Measurements from ENCODE around the gene HNRNPLL. TPM values are rescaled to one million over a fixed set of nuclear protein-coding genes. Genes with fewer than 3 reads are reported as not detected.

Gene HNRNPLL
- total RNA-seq, 1 donor from 2014 or later, result 122 TPM

GRCh38 chr2:38535744-38536506 lies 66.8 kb downstream of the HNRNPLL start:
- no peaks in the 10 kb centered on the region for H3K36me3 Mint-ChIP-seq (ENCODE audit: insufficient read depth)
- peak; percentile 98 for TF ChIP-seq CTCF (IDR thresholded peaks at IDR 0.05; ENCODE audit: unreplicated experiment)
- no peaks in the 10 kb centered on the region for H3K9me3 Mint-ChIP-seq (ENCODE audit: low read depth)
- peaks cover 38% of the 10 kb centered on the region for H3K27me3 Mint-ChIP-seq
- H3K4me1 Mint-ChIP-seq (ENCODE audit: low read depth), result no peaks in the 10 kb centered on the region
- H3K27ac Mint-ChIP-seq, result no peak overlapping the region
- H3K4me3 Mint-ChIP-seq (ENCODE audit: low read depth), result peak overlapping the region; percentile 62
- peak; percentile 81 for DNase-seq (ENCODE audit: low spot score, unreplicated experiment)

DNA sequence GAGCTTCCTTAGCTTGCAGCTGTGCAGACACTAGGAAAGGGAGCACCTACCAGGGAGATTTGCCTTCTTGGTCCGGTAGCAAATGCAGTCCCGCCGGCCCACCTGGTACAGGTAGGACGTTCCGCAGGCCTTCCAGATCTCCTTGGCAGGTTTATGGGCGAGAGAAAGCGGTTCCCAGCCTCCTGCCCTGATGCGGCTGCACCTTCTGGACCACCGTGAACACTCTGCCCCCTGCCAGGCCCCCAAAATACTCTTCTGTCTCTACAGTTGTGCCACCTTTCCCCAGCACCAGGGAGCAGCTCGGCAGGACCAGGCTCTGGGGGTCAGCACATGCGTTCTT lies 67.4 kb downstream of the HNRNPLL start:
- DNase-seq (ENCODE audit: low spot score, unreplicated experiment), result no peak
- H3K27ac Mint-ChIP-seq, result no peak overlapping the region
- peaks cover 38% of the 10 kb centered on the region for H3K27me3 Mint-ChIP-seq
- no peaks in the 10 kb centered on the region for H3K4me1 Mint-ChIP-seq (ENCODE audit: low read depth)
- no peak for TF ChIP-seq CTCF (IDR thresholded peaks at IDR 0.05; ENCODE audit: unreplicated experiment)
- no peaks in the 10 kb centered on the region for H3K36me3 Mint-ChIP-seq (ENCODE audit: insufficient read depth)
- H3K4me3 Mint-ChIP-seq (ENCODE audit: low read depth), result peak overlapping the region; percentile 62
- no peaks in the 10 kb centered on the region for H3K9me3 Mint-ChIP-seq (ENCODE audit: low read depth)

GRCh38 chr2:38534746-38535403 lies 67.9 kb downstream of the HNRNPLL start:
- H3K27me3 Mint-ChIP-seq, result peaks cover 38% of the 10 kb centered on the region
- H3K36me3 Mint-ChIP-seq (ENCODE audit: insufficient read depth), result no peaks in the 10 kb centered on the region
- DNase-seq (ENCODE audit: low spot score, unreplicated experiment), result no peak
- no peak overlapping the region for H3K4me3 Mint-ChIP-seq (ENCODE audit: low read depth)
- no peaks in the 10 kb centered on the region for H3K9me3 Mint-ChIP-seq (ENCODE audit: low read depth)
- H3K4me1 Mint-ChIP-seq (ENCODE audit: low read depth), result no peaks in the 10 kb centered on the region
- TF ChIP-seq CTCF (IDR thresholded peaks at IDR 0.05; ENCODE audit: unreplicated experiment), result no peak
- H3K27ac Mint-ChIP-seq, result no peak overlapping the region

GRCh38 chr2:38533757-38534545 lies 68.8 kb downstream of the HNRNPLL start:
- H3K27ac Mint-ChIP-seq, result no peak overlapping the region
- no peaks in the 10 kb centered on the region for H3K4me1 Mint-ChIP-seq (ENCODE audit: low read depth)
- no peaks in the 10 kb centered on the region for H3K9me3 Mint-ChIP-seq (ENCODE audit: low read depth)
- TF ChIP-seq CTCF (IDR thresholded peaks at IDR 0.05; ENCODE audit: unreplicated experiment), result no peak
- peaks cover 44% of the 10 kb centered on the region for H3K27me3 Mint-ChIP-seq
- no peak overlapping the region for H3K4me3 Mint-ChIP-seq (ENCODE audit: low read depth)
- no peaks in the 10 kb centered on the region for H3K36me3 Mint-ChIP-seq (ENCODE audit: insufficient read depth)
- DNase-seq (ENCODE audit: low spot score, unreplicated experiment), result no peak

- no peak overlapping the region for H3K4me3 Mint-ChIP-seq (ENCODE audit: low read depth)
- no peak for TF ChIP-seq CTCF (IDR thresholded peaks at IDR 0.05; ENCODE audit: unreplicated experiment)
- H3K27ac Mint-ChIP-seq, result no peak overlapping the region
- H3K4me1 Mint-ChIP-seq (ENCODE audit: low read depth), result no peaks in the 10 kb centered on the region
- no peaks in the 10 kb centered on the region for H3K36me3 Mint-ChIP-seq (ENCODE audit: insufficient read depth)
- no peaks in the 10 kb centered on the region for H3K9me3 Mint-ChIP-seq (ENCODE audit: low read depth)
- no peak for DNase-seq (ENCODE audit: low spot score, unreplicated experiment)
- H3K27me3 Mint-ChIP-seq, result peaks cover 50% of the 10 kb centered on the region
Measured at GRCh38 chr2:38533180-38533579, 69.5 kb downstream of the HNRNPLL start.

All from progenitor cell of endocrine pancreas (in vitro differentiated cells).